Fibroblast of upper back skin (primary cell): ENCODE measurements around the gene KLF13.
A peak's percentile ranks its signal among the peaks of the same experiment; 100 is the strongest.

Experiments
- DNase-seq: peaks from one replicate; pipeline ENCODE4 v3.0.0-alpha.2; 2013

KLF13 gene

GRCh38 chr15:31387092-31387478, 60.5 kb downstream of the KLF13 start:
- no peak for DNase-seq

GRCh38 chr15:31387479-31388118, 61.0 kb downstream of the KLF13 start:
- peak; percentile 62 for DNase-seq

- DNase-seq = no peak
Measured at GRCh38 chr15:31389576-31389975, 62.9 kb downstream of the KLF13 start.

- no peak for DNase-seq
Measured at GRCh38 chr15:31390029-31390428, 63.4 kb downstream of the KLF13 start.

- DNase-seq = no peak
Measured at GRCh38 chr15:31390777-31391486, 64.3 kb downstream of the KLF13 start.

GRCh38 chr15:31391687-31392671, 65.3 kb downstream of the KLF13 start:
- DNase-seq = peak; percentile 78

- peak; percentile 14 for DNase-seq
Measured at GRCh38 chr15:31392761-31393401, 66.2 kb downstream of the KLF13 start.

GRCh38 chr15:31393444-31394091, 66.9 kb downstream of the KLF13 start:
- no peak for DNase-seq

- peak; percentile 32 for DNase-seq
Measured at GRCh38 chr15:31396881-31397560, 70.4 kb downstream of the KLF13 start.

GRCh38 chr15:31397851-31398661, 71.4 kb downstream of the KLF13 start:
- no peak for DNase-seq

GRCh38 chr15:31398677-31399301, 72.2 kb downstream of the KLF13 start:
- no peak for DNase-seq

GRCh38 chr15:31399544-31400171, 73.0 kb downstream of the KLF13 start:
- peak; percentile 45 for DNase-seq

- no peak for DNase-seq
Measured at GRCh38 chr15:31400222-31400927, 73.7 kb downstream of the KLF13 start.

- DNase-seq = no peak
Measured at GRCh38 chr15:31401282-31401681, 74.6 kb downstream of the KLF13 start.

GRCh38 chr15:31402003-31402402, 75.4 kb downstream of the KLF13 start:
- no peak for DNase-seq

- DNase-seq = peak; percentile 61
Measured at GRCh38 chr15:31402511-31403056, 75.9 kb downstream of the KLF13 start.

- peak; percentile 45 for DNase-seq
Measured at GRCh38 chr15:31403096-31403495, 76.5 kb downstream of the KLF13 start.

- peak; percentile 31 for DNase-seq
Measured at GRCh38 chr15:31403606-31404005, 77.0 kb downstream of the KLF13 start.

GRCh38 chr15:31404345-31404744, 77.7 kb downstream of the KLF13 start:
- no peak for DNase-seq
